Kidney (tissue), 14 donors: ENCODE results near the gene DDX6. TPM values are rescaled to one million over a fixed set of nuclear protein-coding genes. Genes with fewer than 3 reads are reported as not detected.
"Not testable (repeated sequence)": the region's sequence is repeated elsewhere in the genome, so short reads cannot be mapped to it uniquely, and the experiment has no call there.

Experiments
- DNase-seq, 5 donors: peaks; one replicate each; pipeline ENCODE4 v3.0.0-alpha.2; 2013 to 2020
- FAIRE-seq: peaks from 2 replicates; lab custom pipeline; 2012; peaks lifted over from hg19 to GRCh38; lab: Jason Lieb, UNC
- H3K27ac ChIP-seq, 2 donors: one replicate each; pipeline ENCODE4 v1.7.0; 2013; ENCODE audit warnings: low read depth in 2 of 2, low read length in 2 of 2, inconsistent platforms in 1 of 2
- H3K27me3 ChIP-seq: one replicate; pipeline ENCODE4 v1.7.1; 2013; ENCODE audit warnings: low read length, inconsistent platforms; ENCODE audit not compliant: control insufficient read depth, insufficient read depth
- H3K36me3 ChIP-seq, 3 donors: one replicate each; pipeline versions ENCODE4 v1.7.0 to v1.7.1; 2013; ENCODE audit warnings: low read length in 3 of 3, control low read depth in 1 of 3, inconsistent platforms in 1 of 3; ENCODE audit not compliant: insufficient read depth in 3 of 3, control insufficient read depth in 2 of 3
- H3K4me1 ChIP-seq, 3 donors: one replicate each; pipeline versions ENCODE4 v1.7.0 to v1.7.1; 2013; ENCODE audit warnings: low read length in 3 of 3, inconsistent platforms in 1 of 3, low read depth in 1 of 3; ENCODE audit not compliant: control insufficient read depth in 2 of 3, insufficient read depth in 2 of 3
- H3K4me3 ChIP-seq, 3 donors: one replicate each; pipeline versions ENCODE4 v1.7.0 to v1.8.1; 2013; ENCODE audit warnings: low read length in 3 of 3, control low read depth in 1 of 3, inconsistent platforms in 1 of 3
- H3K9ac ChIP-seq, 3 donors: one replicate each; pipeline versions ENCODE4 v1.7.0 to v1.7.1; 2013; ENCODE audit warnings: low read length in 3 of 3, control low read depth in 1 of 3, inconsistent platforms in 1 of 3
- H3K9me3 ChIP-seq, 3 donors: one replicate each; pipeline versions ENCODE4 v1.7.0 to v1.7.1; 2013; ENCODE audit warnings: low read length in 3 of 3, control low read depth in 1 of 3, inconsistent platforms in 1 of 3; ENCODE audit not compliant: control insufficient read depth in 2 of 3, insufficient read depth in 1 of 3
- CTCF ChIP-seq: IDR thresholded peaks from 3 replicates; pipeline ENCODE4 v1.5.1; 2012; ENCODE audit warnings: mild to moderate bottlenecking, moderate library complexity, borderline replicate concordance; ENCODE audit not compliant: insufficient read depth; ENCODE audit errors: extremely low read depth
- intact Hi-C: fragments of 100-400 bp; cut with DNase I; formaldehyde crosslinking; loops from one replicate; pipeline ENCODE4 v1.11.1; 2022
- polyA plus RNA-seq: library from polyadenylated mRNA; stranded (reverse); fragments of 350-450 nt; fragmentation: Illumina TruSeq; extraction: RNeasy Lipid Tissue Mini Kit (QIAGEN cat#74804); gene quantifications from one replicate; pipeline ENCODE4 v1.2.3, GENCODE V29; 2014; ENCODE audit warnings: low read depth, low replicate concordance; ENCODE audit not compliant: insufficient read depth
- total RNA-seq: library from RNA; stranded (reverse); fragmentation: NEBNext Ultra II Directional; extraction: Animal tissue kit (Norgen Biotek cat#: 25700); gene quantifications from one replicate; pipeline ENCODE4 v1.2.1, GENCODE V29; 2021
- donor health status: control.
- donor health status: control.
- donor health status: control.
- donor health status: control.
- donor health status: control.
- donor health status: DM: yes; HTN: yes; CAD: no.
- donor health status: Normal renal cell carcinoma (clear cell type).

Gene DDX6
- total and polyA plus RNA-seq, 2 donors from 2014 or later, result 22.5 to 121 TPM

GRCh38 chr11:118783724-118784495 lies 7.1 kb downstream of the DDX6 start:
- Histone ChIP-seq H3K36me3 (peaks cover 6 to 39% (median 12%) of the 10 kb centered on the region in 3 donors), H3K9ac (no peak overlapping the region), H3K9me3 (no peaks in the 10 kb centered on the region), H3K27me3 (no peaks in the 10 kb centered on the region), H3K4me1 (peaks cover 2 to 14% (median 4%) of the 10 kb centered on the region in 3 donors), H3K4me3 (no peak overlapping the region), H3K27ac (no peak overlapping the region)
- DNase-seq (no peak), FAIRE-seq (no peak)
- no peak for TF ChIP-seq CTCF
- intact Hi-C loops, result no loop called here

GRCh38 chr11:118783324-118783723 lies 7.6 kb downstream of the DDX6 start:
- H3K9ac ChIP-seq, H3K27me3 ChIP-seq, H3K27ac ChIP-seq, DNase-seq, FAIRE-seq, intact Hi-C loops, H3K9me3 ChIP-seq, H3K4me3 ChIP-seq: not testable (repeated sequence)
- peaks cover 2 to 11% (median 4%) of the 10 kb centered on the region in 3 donors for H3K4me1 ChIP-seq
- peaks cover 6 to 45% (median 15%) of the 10 kb centered on the region in 3 donors for H3K36me3 ChIP-seq

GRCh38 chr11:118778898-118779297 lies 12.1 kb downstream of the DDX6 start:
- no peak for FAIRE-seq
- Histone ChIP-seq H3K9ac (no peak overlapping the region), H3K9me3 (no peaks in the 10 kb centered on the region), H3K27me3 (no peaks in the 10 kb centered on the region), H3K27ac (no peak overlapping the region), H3K4me1 (peaks cover 0 to 12% (median 8%) of the 10 kb centered on the region in 3 donors), H3K4me3 (no peak overlapping the region), H3K36me3 (peaks cover 3 to 59% (median 21%) of the 10 kb centered on the region in 3 donors)
- TF ChIP-seq CTCF, result no peak
- no peak for DNase-seq
- intact Hi-C loops, result no loop called here

GRCh38 chr11:118774032-118774431 lies 16.9 kb downstream of the DDX6 start:
- Histone ChIP-seq H3K4me3 (peak overlapping the region in 1 of 3 donors; percentile 12), H3K9ac (no peak overlapping the region), H3K27ac (no peak overlapping the region), H3K4me1 (peaks cover 2 to 32% (median 20%) of the 10 kb centered on the region in 3 donors), H3K27me3 (no peaks in the 10 kb centered on the region), H3K36me3 (peaks cover 0 to 41% (median 13%) of the 10 kb centered on the region in 3 donors), H3K9me3 (no peaks in the 10 kb centered on the region)
- FAIRE-seq (no peak), DNase-seq (no peak)
- no peak for TF ChIP-seq CTCF
- intact Hi-C loops, result no loop called here
